HPDE6-E6E7 (cell line): ENCODE data around the gene HCFC1R1.
A peak's percentile ranks its signal among the peaks of the same experiment; 100 is the strongest.
"Not testable (repeated sequence)": the region's sequence is repeated elsewhere in the genome, so short reads cannot be mapped to it uniquely, and the experiment has no call there.

Source experiments
- DNase-seq: peaks from one replicate; pipeline ENCODE4 v3.0.0; 2011; ENCODE audit warnings: missing footprints; ENCODE audit errors: extremely low spot score

HCFC1R1 gene

GRCh38 chr16:3023669-3024478 is at the start of gene HCFC1R1, which contains the start of gene THOC6:
Gene HCFC1R1 (minus strand): TSS chr16:3023942. CDS start chr16:3023941, 1 bp downstream.
Gene THOC6 (plus strand): TSS chr16:3024035. CDS start chr16:3024327, 292 bp downstream.
- peak; percentile 79 for DNase-seq

GRCh38 chr16:3073448-3073847 is 49.7 kb upstream of the HCFC1R1 start:
- DNase-seq, result no peak

GRCh38 chr16:3072576-3073263 is 49.0 kb upstream of the HCFC1R1 start:
- not testable (repeated sequence) for DNase-seq

- not testable (repeated sequence) for DNase-seq
Measured at GRCh38 chr16:3072148-3072547, 48.4 kb upstream of the HCFC1R1 start.

- DNase-seq, result no peak
Measured at GRCh38 chr16:3071655-3072054, 47.9 kb upstream of the HCFC1R1 start.

GRCh38 chr16:3070608-3071111 is 46.9 kb upstream of the HCFC1R1 start:
- DNase-seq, result no peak

- DNase-seq, result not testable (repeated sequence)
Measured at GRCh38 chr16:3069146-3069545, 45.4 kb upstream of the HCFC1R1 start.

GRCh38 chr16:3068487-3068886 is 44.7 kb upstream of the HCFC1R1 start:
- no peak for DNase-seq

GRCh38 chr16:3066440-3066748 is 42.7 kb upstream of the HCFC1R1 start:
- no peak for DNase-seq

GRCh38 chr16:3065742-3066439 is 42.1 kb upstream of the HCFC1R1 start:
- DNase-seq, result no peak

GRCh38 chr16:3065069-3065741 is 41.5 kb upstream of the HCFC1R1 start, which contains the start of gene IL32:
Gene IL32 (plus strand): TSS chr16:3065640. CDS start chr16:3065812, 172 bp downstream.
- DNase-seq, result peak; percentile 78

GRCh38 chr16:3063625-3064386 is 40.1 kb upstream of the HCFC1R1 start:
- DNase-seq, result no peak

- no peak for DNase-seq
Measured at GRCh38 chr16:3062553-3062952, 38.8 kb upstream of the HCFC1R1 start.

GRCh38 chr16:3060339-3061127 is 36.8 kb upstream of the HCFC1R1 start:
- no peak for DNase-seq

GRCh38 chr16:3059723-3060242 is 36.0 kb upstream of the HCFC1R1 start:
- DNase-seq, result no peak

- DNase-seq, result peak; percentile 80
Measured at GRCh38 chr16:3059041-3059722, 35.4 kb upstream of the HCFC1R1 start.

GRCh38 chr16:3058139-3059030 is 34.6 kb upstream of the HCFC1R1 start:
- DNase-seq, result no peak
